GM19397 (cell line): Measurements from ENCODE around the gene MVB12B.
A peak's percentile ranks its signal among the peaks of the same experiment; 100 is the strongest.

Experiments used
- ATAC-seq: cut with Tn5 transposase; IDR thresholded peaks from one replicate; pipeline ENCODE4 v1.9.1; 2021; ENCODE audit warnings: mild to moderate bottlenecking, moderate library complexity; ENCODE audit not compliant: unreplicated experiment

Gene MVB12B

DNA sequence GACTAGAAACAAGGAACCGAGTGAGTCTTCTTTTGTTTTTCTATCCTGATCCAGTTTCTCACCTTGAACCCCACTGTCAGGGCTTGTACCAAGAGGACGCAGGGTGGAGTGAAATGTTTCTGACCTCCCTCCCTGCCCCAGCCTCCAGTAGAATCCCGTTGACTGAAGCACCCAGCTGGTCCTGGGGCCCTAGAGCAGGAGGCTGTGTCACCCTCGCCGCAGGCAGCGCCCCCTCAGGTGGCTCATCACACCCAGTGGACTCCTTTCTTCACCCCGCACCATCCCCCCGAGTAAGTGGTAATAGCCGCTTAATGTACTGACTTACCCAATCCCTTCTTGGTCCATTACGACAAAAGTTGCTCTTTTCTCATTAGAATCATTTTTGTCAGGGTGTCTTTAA, 53.8 kb downstream of the MVB12B start:
- ATAC-seq: no peak

- no peak for ATAC-seq
Measured at GRCh38 chr9:126381195-126381594, 54.6 kb downstream of the MVB12B start.

- no peak for ATAC-seq
Measured at GRCh38 chr9:126383406-126384046, 56.9 kb downstream of the MVB12B start.

DNA sequence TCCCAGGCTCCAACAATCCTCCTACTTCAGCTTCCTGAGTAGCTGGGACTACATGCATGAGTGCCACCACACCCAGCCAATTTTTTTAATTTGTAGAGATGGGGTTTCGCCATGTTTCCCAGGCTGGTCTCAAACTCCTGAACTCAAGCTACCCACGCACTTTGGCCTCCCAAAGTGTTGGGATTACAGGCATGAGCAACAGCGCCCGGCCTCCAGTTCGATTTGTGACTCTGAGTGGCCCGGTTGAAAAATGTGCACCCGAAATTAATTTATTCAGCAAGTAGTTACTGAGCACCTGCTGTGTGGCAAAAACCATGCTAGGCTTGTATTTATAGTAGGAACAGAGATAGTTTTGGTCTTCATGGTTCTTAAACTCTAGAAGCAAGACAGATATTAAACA, 58.3 kb downstream of the MVB12B start:
- ATAC-seq: no peak

GRCh38 chr9:126386088-126386487, 59.5 kb downstream of the MVB12B start:
- ATAC-seq: no peak

GRCh38 chr9:126386776-126387175, 60.1 kb downstream of the MVB12B start:
- no peak for ATAC-seq

DNA sequence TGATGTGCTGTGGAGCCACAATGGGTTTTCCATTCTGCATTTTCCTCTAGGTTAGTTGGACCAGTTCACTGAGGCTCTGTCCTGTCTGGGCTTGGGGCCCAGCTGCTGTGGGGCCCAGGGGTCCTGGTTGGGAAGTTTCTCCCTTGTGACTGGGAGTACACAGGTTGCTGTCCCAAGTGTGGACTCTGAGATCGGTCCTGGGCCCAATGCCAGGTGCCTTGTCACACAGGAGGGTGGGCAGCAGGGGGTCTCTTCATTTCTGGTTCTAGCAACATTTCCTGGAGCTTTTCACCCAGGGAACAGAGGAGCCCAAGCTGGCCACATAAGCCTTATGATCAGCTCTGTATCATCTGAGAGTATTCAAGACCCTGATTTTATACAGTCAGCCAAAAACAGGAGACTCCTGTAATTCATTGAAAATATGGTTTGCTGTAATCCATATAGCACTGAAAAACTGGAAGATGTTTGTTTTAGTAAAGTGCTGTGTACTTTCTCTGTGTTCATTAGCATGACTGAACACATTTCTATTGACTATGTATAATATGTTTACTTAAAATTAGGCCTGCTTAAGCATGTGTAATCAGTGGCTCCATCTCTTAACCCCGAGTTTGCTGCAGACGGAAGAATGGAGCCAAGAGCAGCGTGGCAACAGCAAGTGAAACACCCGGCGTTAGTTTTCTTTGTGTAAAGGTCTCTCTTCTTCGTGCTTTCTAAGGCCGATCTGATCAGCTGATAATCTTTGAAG, 62.5 kb downstream of the MVB12B start:
- no peak for ATAC-seq

DNA sequence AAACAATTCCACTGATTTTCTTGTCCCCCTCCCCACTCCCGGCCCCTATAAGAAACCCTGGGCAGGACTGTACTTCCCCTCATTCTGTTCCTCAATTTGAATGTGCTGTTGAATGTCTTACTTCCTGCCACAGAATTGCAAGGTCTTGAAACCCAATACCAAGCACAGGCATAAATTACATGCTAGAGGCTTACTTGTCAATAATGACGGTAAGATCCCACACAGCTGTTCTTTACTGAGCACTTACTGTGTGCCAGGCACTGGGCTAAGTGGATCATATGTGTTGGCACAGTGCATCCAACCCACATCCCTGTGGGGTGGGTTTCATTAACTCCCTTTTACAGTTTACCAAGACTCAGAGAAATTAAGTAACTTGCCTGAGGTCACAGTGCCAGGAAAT, 63.4 kb downstream of the MVB12B start:
- no peak for ATAC-seq

DNA sequence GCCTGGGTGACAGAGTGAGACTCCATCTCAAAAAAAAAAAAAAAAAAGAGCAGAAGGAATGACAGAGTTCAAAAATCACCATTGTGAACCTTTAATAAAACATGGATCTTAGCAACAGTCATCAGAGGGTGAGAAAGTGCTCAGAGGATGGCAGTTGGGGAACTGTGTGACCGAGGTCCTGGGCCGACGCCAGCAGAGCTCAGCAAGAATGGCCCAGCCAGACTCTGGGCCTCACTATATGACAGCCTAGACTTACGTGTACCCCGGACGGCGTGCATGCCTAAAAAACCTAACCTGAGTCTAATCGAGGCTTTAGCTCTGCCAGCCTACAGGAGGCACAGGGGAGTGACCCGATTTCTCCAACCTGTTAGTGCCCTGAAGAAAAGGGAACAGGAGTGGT, 64.3 kb downstream of the MVB12B start:
- ATAC-seq: no peak

DNA sequence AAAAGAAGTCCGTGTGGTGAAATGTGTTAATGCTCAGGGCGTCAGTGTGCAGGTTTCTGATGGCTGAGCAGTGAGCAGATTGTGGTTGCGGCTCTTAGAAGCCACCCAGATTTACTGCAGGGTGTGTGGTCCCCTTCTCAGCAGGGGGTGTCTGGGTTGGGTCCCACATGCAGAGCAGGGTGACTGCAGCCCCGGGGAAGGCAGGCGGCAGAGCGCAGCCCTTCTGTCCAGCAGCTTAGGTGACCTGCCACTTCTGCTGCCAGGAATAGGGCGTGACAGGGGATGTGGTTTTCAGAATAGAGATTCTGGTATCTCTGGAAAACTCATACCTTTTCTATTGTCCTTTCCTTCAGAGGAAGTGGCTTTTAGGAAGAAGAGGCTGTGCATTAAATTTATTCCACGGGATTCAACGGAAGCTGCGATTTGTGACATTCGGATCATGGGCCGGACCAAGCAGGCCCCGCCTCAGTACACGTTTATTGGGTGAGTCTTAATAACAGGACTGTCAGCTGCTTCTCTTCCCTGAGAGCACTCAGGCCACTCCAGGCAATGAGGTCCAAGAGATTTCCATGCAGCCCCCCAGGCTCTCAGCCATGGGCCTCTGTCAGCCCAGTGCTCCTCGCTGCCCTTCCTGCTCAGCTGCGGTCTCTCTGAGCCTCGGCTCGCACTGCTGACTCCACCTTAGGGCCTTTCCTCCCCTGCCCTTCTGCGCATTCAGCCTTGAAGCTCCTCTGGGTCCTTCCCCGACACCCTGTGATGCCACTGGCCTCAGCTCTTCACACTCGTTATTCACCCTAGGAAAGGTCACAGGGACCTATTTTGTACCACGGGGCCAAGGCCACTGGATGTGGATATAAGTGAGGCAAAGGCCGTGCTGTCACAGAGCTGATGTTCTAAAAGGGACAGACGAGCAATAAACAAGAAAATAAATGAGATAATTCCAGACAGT, 65.4 kb downstream of the MVB12B start:
- no peak for ATAC-seq

- ATAC-seq: no peak
Measured at GRCh38 chr9:126392662-126393371, 66.2 kb downstream of the MVB12B start.

DNA sequence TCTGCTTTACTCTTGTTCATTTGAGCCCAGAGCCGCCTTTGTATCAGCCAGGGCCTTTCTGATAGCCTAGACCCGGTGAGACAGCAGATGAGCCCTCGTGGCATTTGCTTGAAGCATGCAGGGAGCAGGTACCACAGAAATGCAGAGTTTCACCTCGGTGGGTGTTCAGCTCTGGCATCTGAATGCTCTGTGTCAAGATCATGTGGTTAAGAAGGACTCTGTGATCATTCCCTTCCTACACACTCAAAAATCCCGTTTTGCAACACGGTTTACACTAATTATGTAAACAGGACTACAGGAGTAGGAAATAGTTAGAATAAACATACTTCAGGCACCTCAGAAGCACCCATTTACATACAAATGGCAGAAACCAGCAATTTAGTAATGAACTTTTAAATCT, 67.2 kb downstream of the MVB12B start:
- ATAC-seq: no peak

- ATAC-seq: no peak
Measured at GRCh38 chr9:126394802-126395201, 68.2 kb downstream of the MVB12B start.

GRCh38 chr9:126395439-126396212, 69.0 kb downstream of the MVB12B start:
- ATAC-seq: no peak

GRCh38 chr9:126397056-126397455, 70.4 kb downstream of the MVB12B start:
- ATAC-seq: peak; percentile 76

DNA sequence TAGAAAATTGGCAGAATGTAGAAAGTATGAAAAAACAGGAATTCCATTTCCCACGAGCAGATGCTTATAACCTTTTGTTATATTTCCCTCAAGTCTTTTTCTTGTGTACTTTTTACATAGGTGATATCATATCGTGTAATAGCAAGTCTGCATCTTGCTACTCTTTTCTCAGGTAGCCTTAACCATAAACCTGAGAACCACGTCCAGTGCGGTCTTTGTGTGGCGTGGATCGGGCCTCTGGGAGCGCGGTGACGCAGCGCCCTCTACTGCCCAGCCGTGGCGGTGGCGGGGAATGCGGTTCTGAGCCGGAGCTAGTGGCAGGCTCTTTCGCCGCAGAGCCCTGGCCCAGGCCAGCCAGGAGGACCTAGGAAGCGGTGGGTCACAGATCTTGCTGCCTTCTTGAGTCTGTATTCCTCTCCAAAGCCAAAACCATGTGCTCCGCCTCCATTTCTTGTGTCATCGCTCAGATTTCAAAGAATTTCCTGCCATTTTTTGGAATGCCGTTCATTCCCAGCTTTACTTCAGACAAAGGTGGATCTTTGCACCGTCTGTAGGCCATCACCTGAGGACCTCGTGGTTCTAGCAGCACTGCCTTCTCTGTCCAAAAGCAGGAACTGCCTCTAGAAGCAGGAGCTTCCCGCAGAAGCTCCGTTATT, 71.9 kb downstream of the MVB12B start:
- ATAC-seq: peak; percentile 40

- no peak for ATAC-seq
Measured at GRCh38 chr9:126399251-126399650, 72.6 kb downstream of the MVB12B start.

DNA sequence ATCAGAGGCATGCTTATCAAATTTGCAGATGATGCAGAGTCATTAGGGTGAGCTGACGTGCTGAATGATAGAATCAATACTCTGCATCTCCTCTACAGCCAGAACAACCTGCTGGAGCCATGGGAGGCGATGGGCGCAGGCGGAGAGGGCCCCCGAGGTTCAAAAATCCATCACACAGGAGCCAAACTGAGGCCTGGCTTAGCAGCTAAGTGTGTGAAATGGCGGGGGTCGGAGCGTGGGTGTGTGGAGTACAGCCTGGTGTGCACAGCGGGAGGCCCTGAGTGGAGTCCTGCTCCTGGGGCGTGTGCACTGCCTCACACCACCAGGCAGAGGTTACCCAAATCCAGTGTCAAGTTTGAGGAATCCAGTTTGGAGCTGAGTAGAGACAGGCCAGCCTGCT, 73.2 kb downstream of the MVB12B start:
- no peak for ATAC-seq

GRCh38 chr9:126400571-126400970, 73.9 kb downstream of the MVB12B start:
- ATAC-seq: no peak

GRCh38 chr9:126401107-126401506, 74.5 kb downstream of the MVB12B start:
- ATAC-seq: no peak
